ENCODE measurements around the gene NRL.
"Not testable (repeated sequence)": the region's sequence is repeated elsewhere in the genome, so short reads cannot be mapped to it uniquely, and the experiment has no call there.

Gene NRL

DNA sequence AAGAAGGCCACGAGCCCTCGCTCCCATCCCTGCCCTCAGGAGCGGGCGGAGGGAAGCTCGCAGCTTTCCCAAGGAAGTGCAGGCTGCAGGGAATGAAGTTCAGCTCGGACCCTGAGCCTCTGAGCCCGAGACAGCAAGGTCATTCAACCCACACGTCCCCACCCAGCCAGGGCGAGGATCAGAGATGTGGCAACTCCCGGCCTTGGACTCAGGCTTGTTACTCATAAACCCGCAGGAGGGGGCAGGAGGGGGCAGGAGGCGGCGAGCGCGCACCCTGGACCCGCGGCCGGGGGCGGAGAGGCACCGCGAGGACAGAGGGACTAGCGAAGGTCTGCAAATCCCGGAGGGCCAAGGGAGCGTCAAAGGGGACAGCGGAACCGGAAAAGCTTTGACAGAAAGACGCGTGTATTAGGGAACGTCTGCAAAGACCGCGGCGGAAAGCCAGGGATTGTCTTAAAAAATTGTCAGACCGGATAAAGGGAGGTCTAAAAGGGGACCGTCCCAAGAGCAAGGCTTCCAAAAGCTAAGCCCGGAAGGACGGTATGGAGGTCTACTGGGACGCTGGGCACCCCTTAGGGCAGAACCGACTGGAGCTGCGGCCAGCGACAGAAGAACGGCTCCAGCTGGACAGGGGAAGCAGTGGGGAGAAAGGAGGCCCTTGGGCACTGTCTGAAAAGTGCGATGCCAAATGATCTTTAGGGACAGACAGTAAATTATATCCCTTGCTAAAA lies 783 bp downstream of the NRL start:
- TF ChIP-seq, protein P1, sequence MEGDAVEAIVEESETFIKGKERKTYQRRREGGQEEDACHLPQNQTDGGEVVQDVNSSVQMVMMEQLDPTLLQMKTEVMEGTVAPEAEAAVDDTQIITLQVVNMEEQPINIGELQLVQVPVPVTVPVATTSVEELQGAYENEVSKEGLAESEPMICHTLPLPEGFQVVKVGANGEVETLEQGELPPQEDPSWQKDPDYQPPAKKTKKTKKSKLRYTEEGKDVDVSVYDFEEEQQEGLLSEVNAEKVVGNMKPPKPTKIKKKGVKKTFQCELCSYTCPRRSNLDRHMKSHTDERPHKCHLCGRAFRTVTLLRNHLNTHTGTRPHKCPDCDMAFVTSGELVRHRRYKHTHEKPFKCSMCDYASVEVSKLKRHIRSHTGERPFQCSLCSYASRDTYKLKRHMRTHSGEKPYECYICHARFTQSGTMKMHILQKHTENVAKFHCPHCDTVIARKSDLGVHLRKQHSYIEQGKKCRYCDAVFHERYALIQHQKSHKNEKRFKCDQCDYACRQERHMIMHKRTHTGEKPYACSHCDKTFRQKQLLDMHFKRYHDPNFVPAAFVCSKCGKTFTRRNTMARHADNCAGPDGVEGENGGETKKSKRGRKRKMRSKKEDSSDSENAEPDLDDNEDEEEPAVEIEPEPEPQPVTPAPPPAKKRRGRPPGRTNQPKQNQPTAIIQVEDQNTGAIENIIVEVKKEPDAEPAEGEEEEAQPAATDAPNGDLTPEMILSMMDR (IDR thresholded peaks at IDR 0.05; ENCODE audit: low read depth, low read length): no peak
- peak overlapping the region; percentile 72 for H3K4me3 ChIP-seq (ENCODE audit: low read depth, low read length)

DNA sequence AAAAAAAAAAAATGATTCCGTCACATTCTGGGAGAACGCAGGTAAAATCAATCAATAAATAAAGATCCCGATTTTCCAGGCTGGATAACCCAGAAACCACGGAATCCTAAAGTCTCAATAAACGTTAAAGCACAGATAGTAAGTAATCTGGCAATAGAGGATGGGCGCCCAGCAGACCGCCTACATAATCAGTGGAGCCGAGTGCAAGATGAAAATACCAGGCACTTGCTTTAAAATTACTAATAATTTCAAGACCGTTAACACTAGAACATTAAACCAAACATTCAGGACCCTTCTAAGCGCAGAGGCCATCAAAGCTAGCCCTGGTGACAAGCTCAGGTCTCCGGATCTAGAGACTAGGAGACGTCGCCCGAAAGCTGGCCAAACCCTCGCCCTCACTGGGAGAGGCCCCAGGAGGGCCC lies 1.4 kb downstream of the NRL start:
- H3K4me3 ChIP-seq (ENCODE audit: low read depth, low read length): peak overlapping the region; percentile 72
- TF ChIP-seq, protein P1 (IDR thresholded peaks at IDR 0.05; ENCODE audit: low read depth, low read length): no peak

DNA sequence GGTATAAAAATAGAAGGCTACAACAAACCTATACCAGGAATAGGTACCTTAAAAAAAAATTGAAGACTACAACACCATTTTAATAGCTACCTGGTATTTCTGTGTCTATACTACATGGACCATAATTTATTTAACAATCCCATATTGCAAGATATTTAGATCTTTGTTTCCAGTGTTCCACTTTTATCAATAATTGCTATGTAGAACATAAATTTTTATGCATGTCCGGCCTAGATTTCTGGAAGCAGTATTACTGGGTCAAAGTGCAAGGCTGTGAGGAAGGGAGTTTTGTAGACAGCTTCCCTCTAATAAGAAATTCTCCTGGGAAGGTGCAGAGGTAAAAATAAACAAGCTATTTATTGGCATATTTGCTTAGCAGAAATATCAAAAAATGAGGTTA lies 4.2 kb downstream of the NRL start:
- TF ChIP-seq, protein P1 (IDR thresholded peaks at IDR 0.05; ENCODE audit: low read depth, low read length): no peak
- no peak overlapping the region for H3K4me3 ChIP-seq (ENCODE audit: low read depth, low read length)

DNA sequence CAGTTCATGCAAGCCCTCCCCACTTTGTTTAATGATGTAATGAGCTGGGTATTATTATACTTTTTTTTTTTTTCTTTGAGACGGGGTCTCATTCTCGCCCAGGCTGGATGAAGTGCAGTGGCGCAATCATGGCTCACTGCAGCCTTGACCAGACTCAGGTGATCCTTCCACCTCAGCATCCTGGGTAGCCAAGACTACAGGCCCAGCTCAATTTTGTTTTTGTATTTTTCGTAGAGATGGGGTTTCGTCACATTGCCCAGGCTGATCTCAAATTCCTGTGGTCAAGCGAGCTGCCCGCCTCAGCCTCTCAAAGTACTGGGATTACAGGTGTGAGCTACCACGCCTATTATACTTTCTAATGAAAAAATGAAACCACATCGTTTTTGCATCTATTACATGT lies 4.7 kb downstream of the NRL start:
- TF ChIP-seq, protein P1 (IDR thresholded peaks at IDR 0.05; ENCODE audit: low read depth, low read length): no peak
- no peak overlapping the region for H3K4me3 ChIP-seq (ENCODE audit: low read depth, low read length)

DNA sequence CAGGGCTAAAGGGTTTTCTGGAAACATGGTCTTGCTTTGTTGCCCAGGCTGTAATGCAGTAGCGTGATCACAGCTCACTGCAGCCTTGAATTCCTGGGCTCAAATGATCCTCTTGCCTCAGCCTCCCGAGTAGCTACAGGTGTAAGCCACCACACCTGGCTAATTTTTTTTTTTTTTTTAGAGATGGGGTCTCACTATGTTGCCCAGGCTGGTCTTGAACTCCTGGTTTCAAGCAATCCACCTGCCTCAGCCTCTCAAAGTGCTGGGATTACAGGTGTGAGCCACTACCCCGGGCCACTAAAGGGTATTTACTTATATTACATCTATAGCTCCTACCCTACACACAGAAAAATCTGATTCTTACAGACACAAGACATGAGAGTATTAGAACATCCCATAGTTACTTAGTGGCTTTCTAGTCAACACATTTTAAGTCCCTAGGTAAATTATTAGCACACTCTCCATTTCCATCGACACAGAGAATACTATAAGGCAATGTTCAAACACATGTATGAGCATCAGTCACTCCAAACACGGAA lies 6.3 kb downstream of the NRL start:
- no peak overlapping the region for H3K4me3 ChIP-seq (ENCODE audit: low read depth, low read length)
- TF ChIP-seq, protein P1 (IDR thresholded peaks at IDR 0.05; ENCODE audit: low read depth, low read length): no peak

DNA sequence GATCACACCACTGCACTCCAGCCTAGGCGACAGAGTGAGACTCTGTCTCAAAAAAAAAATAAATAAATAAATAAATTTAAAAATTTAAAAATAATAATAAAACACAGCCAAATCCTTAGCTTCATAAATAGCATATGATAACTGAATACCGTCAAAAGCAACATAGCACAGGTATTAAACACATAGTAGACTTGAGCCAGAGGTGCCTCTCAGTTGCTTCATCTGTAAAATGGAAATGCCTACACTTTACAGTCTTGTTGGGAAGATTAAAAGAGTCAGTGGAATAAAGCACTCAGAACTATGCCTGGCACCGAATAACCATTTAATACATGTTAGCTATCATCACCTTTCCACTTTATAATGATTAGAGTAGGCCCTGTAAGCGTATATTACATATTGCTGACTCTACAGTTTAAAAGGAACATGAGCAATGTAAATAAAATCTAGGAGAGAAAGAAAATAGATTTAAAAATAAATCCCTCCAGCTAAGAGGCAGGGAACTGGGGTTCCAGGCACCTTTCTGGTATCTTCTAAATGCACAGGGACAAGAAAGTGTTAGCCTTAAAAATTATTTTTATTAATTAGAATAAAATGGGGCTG lies 8.0 kb downstream of the NRL start:
- TF ChIP-seq, protein P1 (IDR thresholded peaks at IDR 0.05; ENCODE audit: low read depth, low read length): no peak
- H3K4me3 ChIP-seq (ENCODE audit: low read depth, low read length): no peak overlapping the region

DNA sequence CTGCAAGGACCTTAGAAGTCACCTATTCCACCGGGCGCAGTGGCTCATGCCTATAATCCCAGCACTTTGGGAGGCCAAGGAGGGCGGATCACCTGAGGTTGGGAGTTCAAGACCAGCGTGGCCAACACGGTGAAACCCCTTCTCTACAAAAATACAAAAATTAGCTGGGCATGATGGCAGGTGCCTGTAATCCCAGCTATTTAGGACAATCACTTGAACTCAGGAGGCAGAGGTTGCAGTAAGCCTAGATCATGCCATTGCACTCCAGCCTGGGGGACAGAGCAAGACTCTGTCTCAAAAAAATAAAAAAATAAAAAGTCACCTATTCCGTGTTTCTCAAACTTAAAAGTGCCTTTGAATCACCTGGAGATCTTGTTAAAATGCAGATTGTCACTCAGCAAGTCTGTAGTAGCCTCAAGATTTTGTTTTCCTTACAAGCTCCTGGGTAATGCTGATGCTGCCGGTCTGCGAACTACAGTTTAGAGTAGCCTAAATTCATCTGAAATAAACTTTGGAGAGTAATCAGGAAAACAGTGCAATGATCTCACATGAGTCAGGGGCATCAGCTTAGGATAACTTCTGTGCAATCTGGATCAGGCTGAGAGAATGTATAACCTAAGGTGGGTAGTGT lies 9.0 kb downstream of the NRL start:
- not testable (repeated sequence) for H3K4me3 ChIP-seq (ENCODE audit: low read depth, low read length)

Measured in WI38 (cell line).